Progenitor cell of endocrine pancreas (in vitro differentiated cells): Measurements from ENCODE around the gene PTPN2. TPM values are rescaled to one million over a fixed set of nuclear protein-coding genes. Genes with fewer than 3 reads are reported as not detected.
A peak's percentile ranks its signal among the peaks of the same experiment; 100 is the strongest.

ENCODE experiments used
- DNase-seq: peaks from one replicate; pipeline ENCODE4 v3.0.0; 2021; ENCODE audit warnings: low spot score; ENCODE audit not compliant: unreplicated experiment
- H3K27ac Mint-ChIP-seq: 2 replicates; pipeline ENCODE4 v1.8.0; 2021; ENCODE audit warnings: mild to moderate bottlenecking, moderate library complexity, mixed read lengths
- H3K27me3 Mint-ChIP-seq: 2 replicates; pipeline ENCODE4 v1.8.0; 2021; ENCODE audit warnings: mixed read lengths
- H3K36me3 Mint-ChIP-seq: 2 replicates; pipeline ENCODE4 v1.8.0; 2022; ENCODE audit warnings: mixed read lengths; ENCODE audit not compliant: insufficient read depth
- H3K4me1 Mint-ChIP-seq: 2 replicates; pipeline ENCODE4 v1.8.0; 2021; ENCODE audit warnings: low read depth, mixed read lengths
- H3K4me3 Mint-ChIP-seq: 2 replicates; pipeline ENCODE4 v1.8.0; 2021; ENCODE audit warnings: low read depth, mild to moderate bottlenecking, moderate library complexity, mixed read lengths
- H3K9me3 Mint-ChIP-seq: 2 replicates; pipeline ENCODE4 v1.8.0; 2021; ENCODE audit warnings: low read depth, mixed read lengths
- total RNA-seq: library from RNA; stranded (reverse); gene quantifications from 2 replicates; pipeline ENCODE4 v1.2.1, GENCODE V29; 2021
- TF ChIP-seq, protein P1 (sequence below): fragments of 200-600 bp; sonication (generic); IDR thresholded peaks from one replicate; pipeline ENCODE4 v1.5.0; 2021; ENCODE audit warnings: antibody characterized with exemption, mild to moderate bottlenecking; ENCODE audit not compliant: unreplicated experiment

The PTPN2 gene
- total RNA-seq, 1 donor from 2014 or later: 45.1 TPM

DNA sequence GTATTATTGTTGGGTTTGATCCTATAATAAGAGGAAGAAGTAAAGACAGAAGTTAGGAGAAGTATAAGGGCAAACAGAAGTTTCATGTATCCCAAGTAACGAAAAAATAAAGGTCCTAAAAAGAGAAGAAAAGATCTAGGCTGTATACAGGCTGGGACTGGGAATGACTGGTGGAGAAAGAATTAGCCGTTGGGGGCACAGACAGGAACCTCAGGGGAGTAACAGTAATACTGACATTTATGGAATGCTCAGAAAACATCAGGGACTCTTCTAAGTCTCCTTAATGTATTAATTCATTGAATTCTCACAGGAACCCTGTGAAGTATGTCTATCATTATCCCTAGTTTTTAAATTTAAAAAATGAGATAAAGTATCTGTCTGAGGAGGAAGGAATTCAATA, 67.6 kb downstream of the PTPN2 start:
- Mint-ChIP-seq H3K4me1 (no peaks in the 10 kb centered on the region), H3K4me3 (no peak overlapping the region), H3K27me3 (no peaks in the 10 kb centered on the region), H3K27ac (peak overlapping the region; percentile 7), H3K36me3 (peaks cover 15% of the 10 kb centered on the region), H3K9me3 (no peaks in the 10 kb centered on the region)
- DNase-seq: no peak
- TF ChIP-seq, protein P1, sequence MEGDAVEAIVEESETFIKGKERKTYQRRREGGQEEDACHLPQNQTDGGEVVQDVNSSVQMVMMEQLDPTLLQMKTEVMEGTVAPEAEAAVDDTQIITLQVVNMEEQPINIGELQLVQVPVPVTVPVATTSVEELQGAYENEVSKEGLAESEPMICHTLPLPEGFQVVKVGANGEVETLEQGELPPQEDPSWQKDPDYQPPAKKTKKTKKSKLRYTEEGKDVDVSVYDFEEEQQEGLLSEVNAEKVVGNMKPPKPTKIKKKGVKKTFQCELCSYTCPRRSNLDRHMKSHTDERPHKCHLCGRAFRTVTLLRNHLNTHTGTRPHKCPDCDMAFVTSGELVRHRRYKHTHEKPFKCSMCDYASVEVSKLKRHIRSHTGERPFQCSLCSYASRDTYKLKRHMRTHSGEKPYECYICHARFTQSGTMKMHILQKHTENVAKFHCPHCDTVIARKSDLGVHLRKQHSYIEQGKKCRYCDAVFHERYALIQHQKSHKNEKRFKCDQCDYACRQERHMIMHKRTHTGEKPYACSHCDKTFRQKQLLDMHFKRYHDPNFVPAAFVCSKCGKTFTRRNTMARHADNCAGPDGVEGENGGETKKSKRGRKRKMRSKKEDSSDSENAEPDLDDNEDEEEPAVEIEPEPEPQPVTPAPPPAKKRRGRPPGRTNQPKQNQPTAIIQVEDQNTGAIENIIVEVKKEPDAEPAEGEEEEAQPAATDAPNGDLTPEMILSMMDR: no peak

DNA sequence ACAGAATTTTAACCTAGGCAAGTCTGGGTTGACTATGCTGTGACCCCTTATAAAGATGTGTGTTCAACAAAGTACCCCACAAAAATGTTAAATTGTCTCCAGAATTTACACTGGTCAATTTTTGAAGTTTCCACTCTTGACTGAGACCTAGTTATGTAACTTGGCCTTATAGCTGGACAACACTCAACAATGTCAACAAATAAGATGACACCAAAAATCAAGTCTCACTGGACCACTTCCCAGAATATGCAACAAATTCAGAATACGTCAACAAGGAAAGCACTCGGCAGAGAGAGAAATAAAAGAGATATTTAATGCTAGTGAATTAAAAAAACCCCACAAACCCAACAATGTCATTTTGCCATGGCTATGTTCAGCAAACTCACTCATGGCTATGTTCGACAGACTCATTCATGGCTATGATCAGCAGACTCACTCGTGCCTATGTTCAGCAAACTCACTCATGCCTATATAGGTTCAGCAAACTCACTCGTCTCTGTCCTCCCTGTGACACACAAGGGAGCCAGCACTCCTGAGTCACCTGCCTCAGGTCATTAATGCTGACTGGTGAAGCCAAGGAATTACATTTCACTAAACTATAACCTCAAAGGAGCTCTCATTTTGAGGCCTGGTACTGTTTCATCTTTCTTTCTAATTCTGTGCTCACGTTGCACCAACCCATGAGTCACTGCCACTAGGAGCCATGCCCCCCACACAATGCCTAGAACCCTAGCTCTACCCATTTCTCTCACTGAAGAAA, 72.7 kb downstream of the PTPN2 start:
- H3K9me3 Mint-ChIP-seq: peaks cover 10% of the 10 kb centered on the region
- H3K27ac Mint-ChIP-seq: no peak overlapping the region
- TF ChIP-seq, protein P1: no peak

DNA sequence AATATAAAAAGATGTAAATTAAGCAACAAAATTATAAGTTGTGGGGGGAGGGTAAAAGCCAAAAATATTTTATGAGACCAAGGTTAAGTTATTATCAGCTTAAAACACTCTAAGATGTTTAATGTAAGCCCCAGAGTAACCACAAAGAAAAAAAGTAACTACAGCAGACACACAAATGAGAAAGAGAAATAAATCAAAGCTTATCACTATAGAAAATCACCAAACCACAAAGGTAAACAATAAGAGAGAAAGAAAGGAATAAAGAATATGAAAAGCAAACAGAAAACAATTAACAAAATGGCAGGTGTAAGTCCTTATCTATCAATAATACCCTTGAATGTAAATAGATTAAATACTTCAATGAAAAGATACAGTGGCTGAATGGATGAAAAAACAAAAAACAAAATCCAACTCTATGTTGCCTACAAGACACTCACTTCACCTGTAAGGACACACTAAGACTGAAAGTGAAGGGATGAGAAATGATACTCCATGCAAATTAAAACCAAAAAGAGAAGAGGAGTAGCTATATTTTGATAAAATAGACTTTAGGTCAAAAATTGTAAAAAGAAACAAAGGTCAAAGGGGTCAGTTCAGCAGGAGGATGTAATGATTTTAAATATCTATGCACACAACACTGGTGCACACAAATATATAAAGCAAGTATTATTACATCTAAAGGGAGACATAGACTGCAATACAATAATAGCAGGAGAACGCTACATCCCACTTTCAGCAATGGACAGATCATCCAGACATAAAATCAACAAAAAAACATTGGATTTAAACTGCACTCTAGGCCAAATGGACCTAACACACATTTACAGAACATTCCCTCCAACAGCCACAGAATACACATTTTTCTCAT, 80.7 kb downstream of the PTPN2 start:
- peaks cover 30% of the 10 kb centered on the region for H3K36me3 Mint-ChIP-seq
- H3K9me3 Mint-ChIP-seq: peaks cover 14% of the 10 kb centered on the region
- no peak overlapping the region for H3K27ac Mint-ChIP-seq

More for the DNA sequence above, 72.7 kb downstream of the PTPN2 start:
- Mint-ChIP-seq H3K27me3 (no peaks in the 10 kb centered on the region), H3K4me1 (no peaks in the 10 kb centered on the region), H3K4me3 (no peak overlapping the region), H3K36me3 (peaks cover 27% of the 10 kb centered on the region)
- DNase-seq: no peak

DNA sequence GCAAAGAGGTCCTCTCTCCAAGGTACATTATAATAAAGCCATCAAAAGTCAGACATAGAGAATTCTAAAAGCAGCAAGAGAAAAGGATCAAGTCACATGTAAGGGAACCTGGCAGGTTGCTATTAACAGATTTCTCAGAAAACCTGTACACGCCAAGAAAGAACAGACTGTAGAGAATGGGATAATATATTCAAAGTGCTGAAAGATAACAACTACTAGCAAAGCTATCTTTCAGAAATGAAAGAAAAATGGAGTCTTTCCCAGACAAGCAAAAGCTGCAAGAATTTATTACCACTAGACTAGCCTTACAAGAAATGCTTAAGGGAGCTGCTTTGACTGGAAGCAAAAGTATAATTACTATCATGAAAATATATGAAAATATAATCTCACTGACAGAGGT, 81.5 kb downstream of the PTPN2 start:
- no peaks in the 10 kb centered on the region for H3K27me3 Mint-ChIP-seq
- DNase-seq: no peak
- TF ChIP-seq, protein P1: no peak
- H3K4me1 Mint-ChIP-seq: peaks cover 2% of the 10 kb centered on the region
- peaks cover 28% of the 10 kb centered on the region for H3K36me3 Mint-ChIP-seq
- peaks cover 14% of the 10 kb centered on the region for H3K9me3 Mint-ChIP-seq
- H3K27ac Mint-ChIP-seq: no peak overlapping the region
- H3K4me3 Mint-ChIP-seq: no peak overlapping the region

More for the DNA sequence above, 80.7 kb downstream of the PTPN2 start:
- Mint-ChIP-seq H3K4me1 (peaks cover 2% of the 10 kb centered on the region), H3K4me3 (no peak overlapping the region), H3K27me3 (no peaks in the 10 kb centered on the region)
- TF ChIP-seq, protein P1: no peak
- DNase-seq: no peak

DNA sequence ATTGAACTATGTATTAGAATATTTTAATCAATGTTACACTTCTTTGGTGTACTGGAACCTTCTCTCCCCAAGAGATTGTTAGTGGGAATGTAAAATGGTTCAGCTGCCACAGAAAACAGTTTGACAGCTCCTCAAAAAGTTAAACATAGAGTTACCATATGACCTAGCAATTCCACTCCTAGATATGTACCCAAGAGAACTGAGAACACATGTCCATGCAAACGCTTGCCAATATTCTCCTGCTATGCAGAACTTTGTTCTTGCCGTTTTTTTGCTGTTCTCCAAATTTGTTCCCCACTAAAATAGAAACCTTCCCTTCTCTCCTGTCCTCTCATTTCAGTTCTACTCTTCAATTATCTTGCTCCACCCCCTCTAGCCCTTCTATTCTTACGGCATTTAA, 87.6 kb downstream of the PTPN2 start:
- no peaks in the 10 kb centered on the region for H3K4me1 Mint-ChIP-seq
- DNase-seq: no peak
- TF ChIP-seq, protein P1: no peak

More for the DNA sequence above, 87.6 kb downstream of the PTPN2 start:
- H3K4me3 Mint-ChIP-seq: no peak overlapping the region
- H3K36me3 Mint-ChIP-seq: peaks cover 4% of the 10 kb centered on the region
- no peaks in the 10 kb centered on the region for H3K9me3 Mint-ChIP-seq
- H3K27me3 Mint-ChIP-seq: no peaks in the 10 kb centered on the region
- no peak overlapping the region for H3K27ac Mint-ChIP-seq
